ENCODE data around the gene DNAH14.
"Not testable (repeated sequence)": the region's sequence is repeated elsewhere in the genome, so short reads cannot be mapped to it uniquely, and the experiment has no call there.

The DNAH14 gene

GRCh38 chr1:224922404-224923164, 6.9 kb upstream of the DNAH14 start:
- DNase-seq = no peak

GRCh38 chr1:224923726-224924125, 5.7 kb upstream of the DNAH14 start:
- no peak for DNase-seq

- not testable (repeated sequence) for DNase-seq
Observed at GRCh38 chr1:224927631-224928030, 1.8 kb upstream of the DNAH14 start.

GRCh38 chr1:224928906-224929305, 569 bp upstream of the DNAH14 start:
- no peak for DNase-seq

DNA sequence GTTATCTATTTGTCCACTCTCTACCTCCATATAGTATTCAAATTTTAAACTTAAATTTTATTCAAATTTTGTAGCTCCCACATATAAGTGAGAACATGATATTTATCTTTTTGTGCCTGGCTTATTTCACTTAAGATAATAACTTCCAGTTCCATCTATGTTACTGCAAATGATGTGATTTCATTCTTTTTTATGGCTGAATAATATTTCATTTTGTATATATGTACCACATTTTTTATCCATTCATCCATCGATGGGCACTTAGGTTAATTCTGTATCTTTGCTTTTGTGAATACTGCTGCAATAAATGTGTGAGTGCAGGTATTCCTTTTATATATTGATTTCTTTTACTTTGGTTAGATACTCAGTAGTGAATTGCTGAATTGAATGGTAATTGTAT, 2.1 kb downstream of the DNAH14 start:
- no peak for DNase-seq

DNA sequence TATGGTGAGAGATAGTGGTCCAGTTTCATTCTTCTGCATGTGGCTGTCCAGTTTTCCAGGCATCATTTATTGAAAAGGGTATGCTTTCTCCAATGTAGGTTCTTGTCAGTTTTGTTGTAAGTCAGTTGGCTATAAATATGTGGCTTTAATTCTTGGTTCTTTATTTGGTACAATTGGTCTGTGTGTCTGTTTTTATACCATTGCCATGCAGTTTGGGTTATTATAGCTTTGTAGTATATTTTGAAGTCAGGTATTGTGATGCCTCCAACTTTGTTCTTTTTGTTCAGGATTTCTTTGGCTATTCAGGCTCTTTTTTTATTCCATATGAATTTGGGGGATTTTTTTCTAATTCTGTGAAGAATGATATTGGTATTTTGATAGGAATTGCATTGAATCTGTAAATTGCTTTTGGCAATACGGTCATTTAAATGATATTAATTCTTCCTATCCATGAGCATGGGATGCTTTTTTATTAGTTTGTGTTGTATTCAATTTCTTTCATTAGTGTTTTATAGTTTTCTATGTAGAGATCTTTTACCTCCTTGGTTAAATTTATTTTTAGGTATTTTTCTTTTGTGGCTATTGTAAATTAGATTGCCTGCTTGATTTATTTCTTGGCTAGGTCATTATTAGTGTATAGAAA, 3.3 kb downstream of the DNAH14 start:
- DNase-seq = no peak

GRCh38 chr1:224933584-224933983, 4.1 kb downstream of the DNAH14 start:
- no peak for DNase-seq

DNA sequence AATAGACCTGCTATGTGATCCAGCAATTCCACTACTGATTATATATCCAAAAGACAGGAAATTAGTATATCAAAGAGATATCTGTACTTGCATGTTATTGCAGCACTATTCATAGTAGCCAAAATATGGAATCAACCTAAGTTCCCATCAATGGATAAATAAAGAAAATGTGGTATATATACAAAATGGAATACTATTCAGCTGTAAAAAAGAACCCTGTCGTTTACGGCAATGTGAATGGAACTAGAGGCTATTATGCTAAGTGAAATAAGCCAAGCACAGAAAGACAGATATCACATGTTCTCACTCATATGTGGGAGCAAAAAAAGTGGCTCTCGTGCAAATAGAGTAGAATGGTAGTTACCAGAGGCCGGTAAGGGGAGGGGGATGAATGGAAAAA, 9.2 kb downstream of the DNAH14 start:
- no peak for DNase-seq

DNA sequence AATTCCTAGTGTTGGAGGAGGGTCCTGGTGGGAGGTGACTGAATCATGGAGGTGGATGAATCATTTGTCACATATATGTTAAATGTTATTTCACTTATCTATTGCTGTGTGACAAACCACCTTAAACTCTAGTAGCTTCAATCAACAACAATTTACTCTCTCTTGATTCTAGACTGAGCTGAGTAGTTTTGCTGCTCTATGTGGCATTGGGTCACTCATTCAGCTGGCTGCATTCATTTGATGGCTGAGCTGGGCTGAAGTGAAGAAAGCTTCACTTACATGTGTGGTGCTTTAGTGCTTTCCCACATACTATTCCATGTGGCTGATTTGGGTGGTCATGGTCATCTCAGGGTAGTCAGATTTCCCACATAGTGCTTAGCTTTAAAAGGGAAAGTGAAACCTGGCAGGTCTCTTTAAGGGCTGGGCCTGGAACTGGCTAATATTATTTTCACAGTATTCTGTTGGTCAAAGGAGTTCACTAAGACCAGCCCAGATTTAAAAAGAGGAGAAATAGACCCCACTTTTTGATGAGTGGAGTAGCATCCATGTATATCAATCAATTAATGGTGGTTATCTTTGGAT, 10.5 kb downstream of the DNAH14 start:
- DNase-seq = no peak

GRCh38 chr1:224940735-224941134, 11.3 kb downstream of the DNAH14 start:
- DNase-seq = not testable (repeated sequence)

- not testable (repeated sequence) for DNase-seq
Observed at GRCh38 chr1:224945651-224946348, 16.3 kb downstream of the DNAH14 start.

- DNase-seq = not testable (repeated sequence)
Observed at GRCh38 chr1:224946349-224946691, 16.8 kb downstream of the DNAH14 start.

GRCh38 chr1:224957696-224958095, 28.2 kb downstream of the DNAH14 start:
- DNase-seq = no peak

DNA sequence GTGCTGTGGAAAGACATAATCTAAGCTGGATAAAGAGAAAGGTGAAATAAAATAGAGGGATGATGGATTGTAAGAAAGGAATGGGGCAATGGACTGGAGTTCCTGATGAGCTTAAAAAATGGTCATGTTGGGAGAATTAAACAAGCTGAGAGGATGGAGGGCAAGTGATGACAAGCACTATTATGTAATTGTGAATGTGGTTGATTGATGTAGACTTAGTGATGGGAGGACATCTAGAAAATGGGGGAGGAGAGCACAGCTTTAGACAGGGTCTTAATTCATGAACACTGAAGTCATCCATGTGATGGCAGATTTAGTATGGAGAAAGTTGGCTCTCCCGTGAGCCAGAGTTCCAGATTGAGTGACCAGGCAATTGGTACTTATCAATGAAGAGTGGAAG, 29.0 kb downstream of the DNAH14 start:
- no peak for DNase-seq

DNA sequence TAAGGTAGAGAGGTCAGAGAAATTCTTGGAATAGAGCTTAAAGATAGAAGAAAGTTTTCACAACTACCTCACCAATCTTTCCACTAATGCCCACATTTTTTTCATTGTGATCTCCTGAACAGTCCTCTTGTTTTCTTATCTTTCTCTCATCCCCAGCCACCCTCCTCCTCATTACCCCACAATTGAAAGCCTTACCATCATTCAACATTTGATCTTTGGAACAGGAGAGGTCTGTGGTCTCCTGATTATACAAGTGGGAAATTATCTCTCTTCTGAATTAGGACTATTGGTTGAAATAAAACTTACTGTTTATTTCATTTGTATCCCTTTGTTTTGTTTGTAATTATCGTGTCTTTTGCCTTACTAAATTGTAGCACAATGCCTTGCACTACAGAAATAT, 29.6 kb downstream of the DNAH14 start:
- DNase-seq = no peak

DNA sequence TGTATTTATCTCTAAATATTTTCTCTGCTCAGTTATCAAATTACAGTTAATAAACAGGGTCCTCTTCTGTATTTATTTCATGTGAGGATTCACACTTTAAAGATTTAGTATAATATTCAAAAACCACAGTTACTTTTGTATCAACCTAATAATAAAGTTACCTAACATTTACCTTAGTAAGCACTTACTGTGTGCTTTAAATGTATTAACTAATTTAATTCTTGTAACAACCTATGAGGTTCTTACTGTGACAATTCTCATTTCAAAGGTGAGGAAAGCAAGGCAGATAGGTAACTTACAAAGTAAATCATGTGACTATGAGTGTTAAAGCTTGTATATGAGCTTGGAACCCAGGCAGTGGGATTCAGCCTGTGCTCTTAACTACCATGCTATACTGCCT, 30.2 kb downstream of the DNAH14 start:
- DNase-seq = no peak

- no peak for DNase-seq
Observed at GRCh38 chr1:224980181-224980580, 50.7 kb downstream of the DNAH14 start.

GRCh38 chr1:224981922-224982354, 52.5 kb downstream of the DNAH14 start:
- DNase-seq = not testable (repeated sequence)

DNA sequence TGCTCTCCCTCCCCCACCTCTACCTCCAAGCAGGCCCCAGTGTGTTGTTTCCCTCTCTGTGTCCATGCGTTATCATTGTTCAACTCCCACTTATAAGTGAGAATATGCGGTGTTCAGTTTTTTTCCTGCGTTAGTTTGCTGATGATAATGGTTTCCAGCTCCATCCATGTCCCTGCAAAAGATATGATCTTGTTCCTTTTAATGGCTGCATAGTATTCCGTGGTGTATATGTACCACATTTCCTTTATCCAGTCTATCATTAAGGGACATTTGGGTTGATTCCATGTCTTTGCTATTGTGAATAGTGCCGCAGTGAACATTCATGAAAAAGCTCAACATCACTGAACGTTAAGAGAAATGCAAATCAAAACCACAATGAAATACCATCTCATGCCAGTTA, 58.6 kb downstream of the DNAH14 start:
- DNase-seq = no peak

- no peak for DNase-seq
Observed at GRCh38 chr1:224989615-224990014, 60.1 kb downstream of the DNAH14 start.

GRCh38 chr1:224991550-224991949, 62.1 kb downstream of the DNAH14 start:
- not testable (repeated sequence) for DNase-seq

DNA sequence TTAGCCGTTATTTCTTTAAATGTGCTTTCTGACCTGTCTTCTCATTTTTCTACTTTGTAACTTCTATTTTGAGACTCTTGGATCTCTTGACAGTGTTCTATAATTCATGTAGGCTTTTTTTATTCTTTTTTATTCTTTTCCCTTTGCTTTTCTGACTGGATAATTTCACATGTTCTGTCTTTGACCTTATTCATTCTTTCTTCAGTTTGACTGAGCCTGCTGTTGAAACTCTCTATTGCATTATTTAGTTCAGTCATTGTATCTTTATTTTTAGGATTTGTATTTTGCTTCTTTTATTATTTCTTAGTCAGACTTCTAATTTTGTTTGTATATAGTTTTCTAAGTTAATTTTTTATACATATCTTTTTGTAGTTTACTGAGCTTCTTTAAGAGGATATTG, 66.1 kb downstream of the DNAH14 start:
- no peak for DNase-seq

DNA sequence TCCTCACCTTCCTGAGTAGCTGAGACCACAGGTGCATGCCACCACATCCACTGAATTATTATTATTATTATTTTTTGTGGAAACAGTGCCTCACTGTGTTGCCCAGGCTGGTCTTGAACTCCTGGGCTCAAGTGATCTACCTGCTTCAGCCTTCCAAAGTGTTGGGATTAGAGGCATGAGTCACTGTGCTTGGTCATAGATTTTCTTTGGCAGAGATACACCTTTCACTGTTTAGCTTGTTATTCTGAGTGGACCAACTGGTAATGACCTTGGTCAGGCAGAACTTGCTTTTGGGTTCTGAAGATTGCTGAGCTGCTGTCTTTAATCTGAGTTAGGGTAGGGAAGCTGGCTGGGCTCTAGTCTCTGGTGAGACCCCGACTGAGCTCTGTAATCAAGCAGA, 66.8 kb downstream of the DNAH14 start:
- DNase-seq = no peak

DNA sequence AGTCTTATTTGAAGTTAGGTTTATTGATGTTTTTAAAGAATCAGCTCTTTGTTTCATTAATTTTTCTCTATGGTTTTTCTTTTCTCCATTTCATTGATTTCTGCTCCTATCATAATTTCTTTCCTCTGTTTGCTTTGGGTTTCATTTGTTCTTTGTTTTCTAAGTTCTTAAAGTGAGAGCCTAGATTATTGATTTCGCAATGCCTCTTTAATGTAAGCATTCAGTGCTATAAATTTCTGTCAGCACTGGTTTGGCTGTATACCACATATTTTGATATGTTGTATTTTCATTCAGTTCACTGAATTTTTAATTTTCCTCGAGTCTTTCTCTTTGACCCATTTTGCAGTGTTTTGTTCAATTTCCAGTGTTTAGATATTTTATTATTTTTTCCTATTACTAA, 68.7 kb downstream of the DNAH14 start:
- no peak for DNase-seq

All from SIG-M5 (cell line).